ENCODE data around the gene RASIP1. TPM values are rescaled to one million over a fixed set of nuclear protein-coding genes. Genes with fewer than 3 reads are reported as not detected.
"Not testable (repeated sequence)": the region's sequence is repeated elsewhere in the genome, so short reads cannot be mapped to it uniquely, and the experiment has no call there.

The RASIP1 gene
- total RNA-seq, 1 donor from 2014 or later, result 0.43 TPM

- Mint-ChIP-seq H3K9me3 (ENCODE audit: unreplicated experiment) (no peaks in the 10 kb centered on the region), H3K27me3 (ENCODE audit: unreplicated experiment) (peaks cover 14% of the 10 kb centered on the region), H3K4me3 (ENCODE audit: unreplicated experiment) (no peak overlapping the region), H3K36me3 (ENCODE audit: unreplicated experiment) (no peaks in the 10 kb centered on the region), H3K27ac (ENCODE audit: unreplicated experiment) (no peak overlapping the region), H3K4me1 (ENCODE audit: unreplicated experiment) (peaks cover 13% of the 10 kb centered on the region)
- no peak for DNase-seq (ENCODE audit: extremely low spot score, unreplicated experiment)
- no peak for TF ChIP-seq CTCF (IDR thresholded peaks at IDR 0.05)
Observed at GRCh38 chr19:48768994-48769713, 28.7 kb upstream of the RASIP1 start.

- Mint-ChIP-seq H3K4me1 (ENCODE audit: unreplicated experiment) (peaks cover 13% of the 10 kb centered on the region), H3K27me3 (ENCODE audit: unreplicated experiment) (peaks cover 14% of the 10 kb centered on the region)
- H3K36me3 Mint-ChIP-seq (ENCODE audit: unreplicated experiment); H3K27ac Mint-ChIP-seq (ENCODE audit: unreplicated experiment); DNase-seq (ENCODE audit: extremely low spot score, unreplicated experiment); H3K4me3 Mint-ChIP-seq (ENCODE audit: unreplicated experiment); H3K9me3 Mint-ChIP-seq (ENCODE audit: unreplicated experiment): not testable (repeated sequence)
Observed at GRCh38 chr19:48768171-48768753, 27.9 kb upstream of the RASIP1 start.

GRCh38 chr19:48765816-48766215 is 25.4 kb upstream of the RASIP1 start:
- Mint-ChIP-seq H3K4me1 (ENCODE audit: unreplicated experiment) (peaks cover 12% of the 10 kb centered on the region), H3K27me3 (ENCODE audit: unreplicated experiment) (peaks cover 32% of the 10 kb centered on the region)
- H3K9me3 Mint-ChIP-seq (ENCODE audit: unreplicated experiment); H3K4me3 Mint-ChIP-seq (ENCODE audit: unreplicated experiment); H3K27ac Mint-ChIP-seq (ENCODE audit: unreplicated experiment); DNase-seq (ENCODE audit: extremely low spot score, unreplicated experiment); H3K36me3 Mint-ChIP-seq (ENCODE audit: unreplicated experiment): not testable (repeated sequence)

GRCh38 chr19:48760504-48761205 is 20.2 kb upstream of the RASIP1 start:
- no peak for DNase-seq (ENCODE audit: extremely low spot score, unreplicated experiment)
- Mint-ChIP-seq H3K36me3 (ENCODE audit: unreplicated experiment) (no peaks in the 10 kb centered on the region), H3K4me1 (ENCODE audit: unreplicated experiment) (no peaks in the 10 kb centered on the region), H3K9me3 (ENCODE audit: unreplicated experiment) (no peaks in the 10 kb centered on the region), H3K27ac (ENCODE audit: unreplicated experiment) (no peak overlapping the region), H3K4me3 (ENCODE audit: unreplicated experiment) (no peak overlapping the region), H3K27me3 (ENCODE audit: unreplicated experiment) (peaks cover 29% of the 10 kb centered on the region)
- TF ChIP-seq CTCF (IDR thresholded peaks at IDR 0.05), result no peak

- Mint-ChIP-seq H3K4me3 (ENCODE audit: unreplicated experiment) (no peak overlapping the region), H3K9me3 (ENCODE audit: unreplicated experiment) (no peaks in the 10 kb centered on the region), H3K27me3 (ENCODE audit: unreplicated experiment) (peaks cover 33% of the 10 kb centered on the region), H3K4me1 (ENCODE audit: unreplicated experiment) (peaks cover 4% of the 10 kb centered on the region), H3K27ac (ENCODE audit: unreplicated experiment) (no peak overlapping the region), H3K36me3 (ENCODE audit: unreplicated experiment) (no peaks in the 10 kb centered on the region)
- TF ChIP-seq CTCF (IDR thresholded peaks at IDR 0.05), result no peak
- DNase-seq (ENCODE audit: extremely low spot score, unreplicated experiment), result no peak
Observed at GRCh38 chr19:48757741-48758144, 17.3 kb upstream of the RASIP1 start.
